DND-41 (cell line): ENCODE results near the gene SH2D6.

Source experiments
- ATAC-seq: fragments of 200-7000 bp; cut with Tn5 transposase; 3 replicates; pipeline ENCODE4 v1.9.1; 2021; ENCODE audit warnings: low read depth; ENCODE audit not compliant: insufficient read depth
- DNase-seq: peaks from one replicate; pipeline ENCODE4 v3.0.0-alpha.2; 2020
- H2AFZ ChIP-seq: 2 replicates; pipeline ENCODE4 v1.6.0; 2012; ENCODE audit warnings: low read depth, low read length
- H3K27ac ChIP-seq: 2 replicates; pipeline ENCODE4 v1.5.1; 2012; ENCODE audit warnings: low read length, inconsistent platforms
- H3K27me3 ChIP-seq: fragments of 200-600 bp; sonication (generic); 2 replicates; pipeline ENCODE4 v1.6.0; 2012; ENCODE audit warnings: low read length, mild to moderate bottlenecking, inconsistent platforms; ENCODE audit not compliant: insufficient read depth, poor library complexity
- H3K36me3 ChIP-seq: 2 replicates; pipeline ENCODE4 v1.5.1; 2012; ENCODE audit warnings: low read length, inconsistent platforms; ENCODE audit not compliant: insufficient read depth
- H3K4me1 ChIP-seq: 2 replicates; pipeline ENCODE4 v1.5.1; 2012; ENCODE audit warnings: mild to moderate bottlenecking, low read length; ENCODE audit not compliant: insufficient read depth
- H3K4me2 ChIP-seq: 2 replicates; pipeline ENCODE4 v1.6.0; 2012; ENCODE audit warnings: mild to moderate bottlenecking, moderate library complexity, low read length, inconsistent platforms; ENCODE audit not compliant: insufficient read depth
- H3K4me3 ChIP-seq, 2 experiments: fragments of 200-600 bp in 1 of 2; shearing (Covaris generic) in 1 of 2; 2 replicates each; pipeline ENCODE4 v1.5.1; 2012 to 2016; ENCODE audit warnings: inconsistent platforms in 2 of 2, low read length in 2 of 2, mild to moderate bottlenecking in 2 of 2, low read depth in 1 of 2, moderate library complexity in 1 of 2
- H3K79me2 ChIP-seq: 2 replicates; pipeline ENCODE4 v1.6.0; 2012; ENCODE audit warnings: low read length, inconsistent platforms; ENCODE audit not compliant: insufficient read depth
- H3K9ac ChIP-seq: 2 replicates; pipeline ENCODE4 v1.6.0; 2012; ENCODE audit warnings: low read depth, mild to moderate bottlenecking, inconsistent platforms, low read length, moderate library complexity
- H3K9me3 ChIP-seq: 2 replicates; pipeline ENCODE4 v1.5.1; 2012; ENCODE audit warnings: low read length, moderate library complexity, mild to moderate bottlenecking, inconsistent platforms; ENCODE audit not compliant: insufficient read depth, severe bottlenecking
- H4K20me1 ChIP-seq: 2 replicates; pipeline ENCODE4 v1.6.0; 2012; ENCODE audit warnings: low read length; ENCODE audit not compliant: insufficient read depth
- CTCF ChIP-seq: IDR thresholded peaks from 2 replicates; pipeline ENCODE4 v1.5.1; 2012; ENCODE audit warnings: borderline replicate concordance, low read length, moderate library complexity, mild to moderate bottlenecking; ENCODE audit not compliant: poor library complexity, severe bottlenecking; ENCODE audit errors: extremely low read depth
- EZH2 ChIP-seq: IDR thresholded peaks from 3 replicates; pipeline ENCODE4 v1.6.1; 2012; ENCODE audit warnings: borderline replicate concordance, low read depth, mild to moderate bottlenecking, moderate library complexity, low read length, inconsistent platforms; ENCODE audit not compliant: severe bottlenecking

Gene SH2D6

GRCh38 chr2:85428343-85428881 lies 9.9 kb downstream of the SH2D6 start:
- DNase-seq (no peak), ATAC-seq (no peak)
- no peaks in the 10 kb centered on the region for H4K20me1 ChIP-seq
- TF ChIP-seq EZH2 (no peak), CTCF (no peak)
- H3K79me2 ChIP-seq: no peaks in the 10 kb centered on the region
- H3K4me1 ChIP-seq: no peaks in the 10 kb centered on the region
- no peak overlapping the region for H3K9ac ChIP-seq
- H3K4me2 ChIP-seq: no peak overlapping the region
- no peaks in the 10 kb centered on the region for H3K27me3 ChIP-seq
- no peak overlapping the region for H3K27ac ChIP-seq
- no peak overlapping the region for H3K4me3 ChIP-seq
- H3K9me3 ChIP-seq: no peaks in the 10 kb centered on the region
- H2AFZ ChIP-seq: no peak overlapping the region
- H3K36me3 ChIP-seq: no peaks in the 10 kb centered on the region

GRCh38 chr2:85429213-85429923 lies 10.9 kb downstream of the SH2D6 start:
- H3K27me3 ChIP-seq: no peaks in the 10 kb centered on the region
- H2AFZ ChIP-seq: no peak overlapping the region
- DNase-seq: no peak
- H4K20me1 ChIP-seq: no peaks in the 10 kb centered on the region
- no peaks in the 10 kb centered on the region for H3K9me3 ChIP-seq
- H3K79me2 ChIP-seq: no peaks in the 10 kb centered on the region
- no peak overlapping the region for H3K4me2 ChIP-seq
- no peaks in the 10 kb centered on the region for H3K4me1 ChIP-seq
- no peak overlapping the region for H3K4me3 ChIP-seq
- TF ChIP-seq EZH2 (no peak), CTCF (no peak)
- H3K27ac ChIP-seq: no peak overlapping the region
- H3K9ac ChIP-seq: no peak overlapping the region
- peak; percentile 55 for ATAC-seq
- H3K36me3 ChIP-seq: no peaks in the 10 kb centered on the region

- H3K4me1 ChIP-seq: no peaks in the 10 kb centered on the region
- no peak overlapping the region for H2AFZ ChIP-seq
- H3K27me3 ChIP-seq: no peaks in the 10 kb centered on the region
- H3K4me3 ChIP-seq: no peak overlapping the region
- no peak overlapping the region for H3K27ac ChIP-seq
- ATAC-seq (peak; percentile 18; the same call in 2 of the 3 replicates), DNase-seq (no peak)
- no peaks in the 10 kb centered on the region for H3K79me2 ChIP-seq
- no peaks in the 10 kb centered on the region for H4K20me1 ChIP-seq
- H3K4me2 ChIP-seq: no peak overlapping the region
- TF ChIP-seq CTCF (no peak), EZH2 (no peak)
- H3K9me3 ChIP-seq: no peaks in the 10 kb centered on the region
- H3K9ac ChIP-seq: no peak overlapping the region
- no peaks in the 10 kb centered on the region for H3K36me3 ChIP-seq
Measured at GRCh38 chr2:85429924-85430289, 11.4 kb downstream of the SH2D6 start.
